HG03354 (cell line): ENCODE data around the gene PRELP.
"Not testable (repeated sequence)": the region's sequence is repeated elsewhere in the genome, so short reads cannot be mapped to it uniquely, and the experiment has no call there.

Source experiments
- ATAC-seq: cut with Tn5 transposase; IDR thresholded peaks from one replicate; pipeline ENCODE4 v1.9.1; 2021; ENCODE audit warnings: mild to moderate bottlenecking; ENCODE audit not compliant: unreplicated experiment, poor library complexity, severe bottlenecking

Gene PRELP

GRCh38 chr1:203451836-203452784 lies 23.5 kb upstream of the PRELP start:
- ATAC-seq = no peak

- no peak for ATAC-seq
Observed at GRCh38 chr1:203453016-203453415, 22.6 kb upstream of the PRELP start.

GRCh38 chr1:203453616-203454015 lies 22.0 kb upstream of the PRELP start:
- ATAC-seq = no peak

GRCh38 chr1:203454986-203455471 lies 20.6 kb upstream of the PRELP start:
- no peak for ATAC-seq

GRCh38 chr1:203455706-203456105 lies 19.9 kb upstream of the PRELP start:
- ATAC-seq = no peak

GRCh38 chr1:203456577-203456976 lies 19.0 kb upstream of the PRELP start:
- ATAC-seq = no peak

- no peak for ATAC-seq
Observed at GRCh38 chr1:203458078-203458477, 17.5 kb upstream of the PRELP start.

GRCh38 chr1:203459671-203460201 lies 15.9 kb upstream of the PRELP start:
- no peak for ATAC-seq

GRCh38 chr1:203461717-203462116 lies 13.9 kb upstream of the PRELP start:
- no peak for ATAC-seq

- no peak for ATAC-seq
Observed at GRCh38 chr1:203462143-203462542, 13.5 kb upstream of the PRELP start.

- ATAC-seq = no peak
Observed at GRCh38 chr1:203462878-203463277, 12.7 kb upstream of the PRELP start.

- no peak for ATAC-seq
Observed at GRCh38 chr1:203463469-203464062, 12.0 kb upstream of the PRELP start.

GRCh38 chr1:203464226-203464625 lies 11.4 kb upstream of the PRELP start:
- no peak for ATAC-seq

- no peak for ATAC-seq
Observed at GRCh38 chr1:203464743-203465142, 10.9 kb upstream of the PRELP start.

- no peak for ATAC-seq
Observed at GRCh38 chr1:203465146-203465798, 10.3 kb upstream of the PRELP start.

- ATAC-seq = no peak
Observed at GRCh38 chr1:203465948-203466347, 9.7 kb upstream of the PRELP start.

- ATAC-seq = not testable (repeated sequence)
Observed at GRCh38 chr1:203466906-203467549, 8.6 kb upstream of the PRELP start.

GRCh38 chr1:203467550-203467921 lies 8.1 kb upstream of the PRELP start:
- ATAC-seq = no peak

- ATAC-seq = no peak
Observed at GRCh38 chr1:203468326-203468725, 7.3 kb upstream of the PRELP start.

- no peak for ATAC-seq
Observed at GRCh38 chr1:203470240-203470639, 5.4 kb upstream of the PRELP start.
